GM18517 (cell line): ENCODE data around the gene LUC7L.
"Not testable (repeated sequence)": the region's sequence is repeated elsewhere in the genome, so short reads cannot be mapped to it uniquely, and the experiment has no call there.

Experiments used
- ATAC-seq: cut with Tn5 transposase; IDR thresholded peaks from one replicate; pipeline ENCODE4 v1.9.1; 2021; ENCODE audit warnings: mild to moderate bottlenecking, moderate library complexity; ENCODE audit not compliant: unreplicated experiment

LUC7L gene

DNA sequence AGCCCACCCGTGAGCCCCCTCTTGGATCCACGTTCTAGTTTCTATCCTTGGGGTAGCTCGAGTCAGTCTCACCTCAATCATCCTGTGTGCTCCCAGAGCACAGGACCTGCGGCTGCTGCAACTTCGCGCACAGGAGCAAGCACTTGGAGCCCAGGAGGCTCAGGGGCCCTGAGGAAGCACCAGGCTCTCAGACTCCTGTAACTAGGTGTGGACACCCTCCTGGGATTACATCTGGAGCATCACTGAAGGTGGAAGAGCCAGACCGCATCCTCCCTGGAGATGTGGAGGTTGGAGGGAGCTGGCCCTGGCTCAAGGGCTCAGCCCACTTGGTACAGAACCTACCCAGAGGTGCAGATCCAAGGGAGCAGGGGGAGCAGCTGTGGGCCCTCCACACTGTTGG lies 46.2 kb downstream of the LUC7L start:
- ATAC-seq = no peak

GRCh38 chr16:181565-182021 lies 47.7 kb downstream of the LUC7L start:
- no peak for ATAC-seq

GRCh38 chr16:180681-181564 lies 48.3 kb downstream of the LUC7L start:
- ATAC-seq = no peak

GRCh38 chr16:180101-180675 lies 49.1 kb downstream of the LUC7L start, which contains the start of gene HBQ1:
HBQ1 (plus strand) TSS chr16:180459; CDS start chr16:180487, 28 bp downstream.
- no peak for ATAC-seq

GRCh38 chr16:179211-180092 lies 49.8 kb downstream of the LUC7L start:
- ATAC-seq = no peak

DNA sequence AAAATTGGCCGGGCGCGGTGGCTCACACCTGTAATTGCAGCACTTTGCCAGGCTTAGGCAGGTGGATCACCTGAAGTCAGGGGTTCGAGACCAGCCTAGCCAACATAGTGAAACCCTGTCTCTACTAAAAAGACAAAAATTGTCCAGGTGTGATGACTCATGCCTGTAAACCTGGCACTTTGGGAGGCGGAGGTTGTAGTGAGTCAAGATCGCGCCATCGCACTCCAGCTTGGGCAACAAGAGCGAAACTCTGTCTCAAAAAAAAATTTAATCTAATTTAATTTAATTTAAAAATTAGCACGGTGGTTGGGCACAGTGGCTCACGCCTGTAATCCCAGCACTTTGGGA lies 50.6 kb downstream of the LUC7L start:
- no peak for ATAC-seq

DNA sequence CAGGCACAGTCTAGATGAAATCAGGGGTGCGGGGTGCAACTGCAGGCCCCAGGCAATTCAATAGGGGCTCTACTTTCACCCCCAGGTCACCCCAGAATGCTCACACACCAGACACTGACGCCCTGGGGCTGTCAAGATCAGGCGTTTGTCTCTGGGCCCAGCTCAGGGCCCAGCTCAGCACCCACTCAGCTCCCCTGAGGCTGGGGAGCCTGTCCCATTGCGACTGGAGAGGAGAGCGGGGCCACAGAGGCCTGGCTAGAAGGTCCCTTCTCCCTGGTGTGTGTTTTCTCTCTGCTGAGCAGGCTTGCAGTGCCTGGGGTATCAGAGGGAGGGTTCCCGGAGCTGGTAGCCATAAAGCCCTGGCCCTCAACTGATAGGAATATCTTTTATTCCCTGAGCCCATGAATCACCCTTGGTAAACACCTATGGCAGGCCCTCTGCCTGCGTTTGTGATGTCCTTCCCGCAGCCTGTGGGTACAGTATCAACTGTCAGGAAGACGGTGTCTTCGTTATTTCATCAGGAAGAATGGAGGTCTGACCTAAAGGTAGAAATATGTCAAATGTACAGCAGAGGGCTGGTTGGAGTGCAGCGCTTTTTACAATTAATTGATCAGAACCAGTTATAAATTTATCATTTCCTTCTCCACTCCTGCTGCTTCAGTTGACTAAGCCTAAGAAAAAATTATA lies 51.1 kb downstream of the LUC7L start:
- ATAC-seq = no peak

DNA sequence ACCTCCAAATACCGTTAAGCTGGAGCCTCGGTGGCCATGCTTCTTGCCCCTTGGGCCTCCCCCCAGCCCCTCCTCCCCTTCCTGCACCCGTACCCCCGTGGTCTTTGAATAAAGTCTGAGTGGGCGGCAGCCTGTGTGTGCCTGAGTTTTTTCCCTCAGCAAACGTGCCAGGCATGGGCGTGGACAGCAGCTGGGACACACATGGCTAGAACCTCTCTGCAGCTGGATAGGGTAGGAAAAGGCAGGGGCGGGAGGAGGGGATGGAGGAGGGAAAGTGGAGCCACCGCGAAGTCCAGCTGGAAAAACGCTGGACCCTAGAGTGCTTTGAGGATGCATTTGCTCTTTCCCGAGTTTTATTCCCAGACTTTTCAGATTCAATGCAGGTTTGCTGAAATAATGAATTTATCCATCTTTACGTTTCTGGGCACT lies 51.8 kb downstream of the LUC7L start:
- ATAC-seq = no peak

DNA sequence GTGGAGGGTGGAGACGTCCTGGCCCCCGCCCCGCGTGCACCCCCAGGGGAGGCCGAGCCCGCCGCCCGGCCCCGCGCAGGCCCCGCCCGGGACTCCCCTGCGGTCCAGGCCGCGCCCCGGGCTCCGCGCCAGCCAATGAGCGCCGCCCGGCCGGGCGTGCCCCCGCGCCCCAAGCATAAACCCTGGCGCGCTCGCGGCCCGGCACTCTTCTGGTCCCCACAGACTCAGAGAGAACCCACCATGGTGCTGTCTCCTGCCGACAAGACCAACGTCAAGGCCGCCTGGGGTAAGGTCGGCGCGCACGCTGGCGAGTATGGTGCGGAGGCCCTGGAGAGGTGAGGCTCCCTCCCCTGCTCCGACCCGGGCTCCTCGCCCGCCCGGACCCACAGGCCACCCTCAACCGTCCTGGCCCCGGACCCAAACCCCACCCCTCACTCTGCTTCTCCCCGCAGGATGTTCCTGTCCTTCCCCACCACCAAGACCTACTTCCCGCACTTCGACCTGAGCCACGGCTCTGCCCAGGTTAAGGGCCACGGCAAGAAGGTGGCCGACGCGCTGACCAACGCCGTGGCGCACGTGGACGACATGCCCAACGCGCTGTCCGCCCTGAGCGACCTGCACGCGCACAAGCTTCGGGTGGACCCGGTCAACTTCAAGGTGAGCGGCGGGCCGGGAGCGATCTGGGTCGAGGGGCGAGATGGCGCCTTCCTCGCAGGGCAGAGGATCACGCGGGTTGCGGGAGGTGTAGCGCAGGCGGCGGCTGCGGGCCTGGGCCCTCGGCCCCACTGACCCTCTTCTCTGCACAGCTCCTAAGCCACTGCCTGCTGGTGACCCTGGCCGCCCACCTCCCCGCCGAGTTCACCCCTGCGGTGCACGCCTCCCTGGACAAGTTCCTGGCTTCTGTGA lies 52.5 kb downstream of the LUC7L start, which contains the start of gene HBA1:
Gene HBA1, plus strand, starts transcription at position 204 of the 906 bp plus-strand sequence. Its CDS starts 37 bp downstream, at position 241.
- not testable (repeated sequence) for ATAC-seq

- ATAC-seq = not testable (repeated sequence)
These were observed 53.2 kb downstream of the LUC7L start for GRCh38 chr16:176006-176405.

DNA sequence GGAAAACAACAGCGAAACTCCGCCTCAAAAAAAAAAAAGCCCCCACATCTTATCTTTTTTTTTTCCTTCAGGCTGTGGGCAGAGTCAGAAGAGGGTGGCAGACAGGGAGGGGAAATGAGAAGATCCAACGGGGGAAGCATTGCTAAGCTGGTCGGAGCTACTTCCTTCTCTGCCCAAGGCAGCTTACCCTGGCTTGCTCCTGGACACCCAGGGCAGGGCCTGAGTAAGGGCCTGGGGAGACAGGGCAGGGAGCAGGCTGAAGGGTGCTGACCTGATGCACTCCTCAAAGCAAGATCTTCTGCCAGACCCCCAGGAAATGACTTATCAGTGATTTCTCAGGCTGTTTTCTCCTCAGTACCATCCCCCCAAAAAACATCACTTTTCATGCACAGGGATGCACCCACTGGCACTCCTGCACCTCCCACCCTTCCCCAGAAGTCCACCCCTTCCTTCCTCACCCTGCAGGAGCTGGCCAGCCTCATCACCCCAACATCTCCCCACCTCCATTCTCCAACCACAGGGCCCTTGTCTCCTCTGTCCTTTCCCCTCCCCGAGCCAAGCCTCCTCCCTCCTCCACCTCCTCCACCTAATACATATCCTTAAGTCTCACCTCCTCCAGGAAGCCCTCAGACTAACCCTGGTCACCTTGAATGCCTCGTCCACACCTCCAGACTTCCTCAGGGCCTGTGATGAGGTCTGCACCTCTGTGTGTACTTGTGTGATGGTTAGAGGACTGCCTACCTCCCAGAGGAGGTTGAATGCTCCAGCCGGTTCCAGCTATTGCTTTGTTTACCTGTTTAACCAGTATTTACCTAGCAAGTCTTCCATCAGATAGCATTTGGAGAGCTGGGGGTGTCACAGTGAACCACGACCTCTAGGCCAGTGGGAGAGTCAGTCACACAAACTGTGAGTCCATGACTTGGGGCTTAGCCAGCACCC lies 54.0 kb downstream of the LUC7L start:
- no peak for ATAC-seq

GRCh38 chr16:173928-174769 lies 55.1 kb downstream of the LUC7L start:
- not testable (repeated sequence) for ATAC-seq

GRCh38 chr16:173211-173854 lies 55.9 kb downstream of the LUC7L start:
- not testable (repeated sequence) for ATAC-seq

DNA sequence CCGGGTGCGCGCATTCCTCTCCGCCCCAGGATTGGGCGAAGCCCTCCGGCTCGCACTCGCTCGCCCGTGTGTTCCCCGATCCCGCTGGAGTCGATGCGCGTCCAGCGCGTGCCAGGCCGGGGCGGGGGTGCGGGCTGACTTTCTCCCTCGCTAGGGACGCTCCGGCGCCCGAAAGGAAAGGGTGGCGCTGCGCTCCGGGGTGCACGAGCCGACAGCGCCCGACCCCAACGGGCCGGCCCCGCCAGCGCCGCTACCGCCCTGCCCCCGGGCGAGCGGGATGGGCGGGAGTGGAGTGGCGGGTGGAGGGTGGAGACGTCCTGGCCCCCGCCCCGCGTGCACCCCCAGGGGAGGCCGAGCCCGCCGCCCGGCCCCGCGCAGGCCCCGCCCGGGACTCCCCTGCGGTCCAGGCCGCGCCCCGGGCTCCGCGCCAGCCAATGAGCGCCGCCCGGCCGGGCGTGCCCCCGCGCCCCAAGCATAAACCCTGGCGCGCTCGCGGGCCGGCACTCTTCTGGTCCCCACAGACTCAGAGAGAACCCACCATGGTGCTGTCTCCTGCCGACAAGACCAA lies 56.8 kb downstream of the LUC7L start, which contains the start of gene HBA2:
Gene HBA2, plus strand, starts transcription at position 503 of the 568 bp plus-strand sequence. Its CDS starts 37 bp downstream, at position 540.
- not testable (repeated sequence) for ATAC-seq

DNA sequence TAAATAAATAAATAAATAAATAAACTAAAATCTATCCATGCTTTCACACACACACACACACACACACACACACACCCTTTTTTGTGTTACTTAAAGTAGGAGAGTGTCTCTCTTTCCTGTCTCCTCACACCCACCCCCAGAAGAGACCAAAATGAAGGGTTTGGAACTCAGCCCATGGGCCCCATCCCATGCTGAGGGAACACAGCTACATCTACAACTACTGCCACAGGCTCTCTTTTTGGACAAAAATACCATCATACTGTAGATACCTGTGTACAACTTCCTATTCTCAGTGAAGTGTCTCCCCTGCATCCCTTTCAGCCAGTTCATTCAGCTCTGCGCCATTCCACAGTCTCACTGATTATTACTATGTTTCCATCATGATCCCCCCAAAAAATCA lies 58.5 kb downstream of the LUC7L start:
- no peak for ATAC-seq

DNA sequence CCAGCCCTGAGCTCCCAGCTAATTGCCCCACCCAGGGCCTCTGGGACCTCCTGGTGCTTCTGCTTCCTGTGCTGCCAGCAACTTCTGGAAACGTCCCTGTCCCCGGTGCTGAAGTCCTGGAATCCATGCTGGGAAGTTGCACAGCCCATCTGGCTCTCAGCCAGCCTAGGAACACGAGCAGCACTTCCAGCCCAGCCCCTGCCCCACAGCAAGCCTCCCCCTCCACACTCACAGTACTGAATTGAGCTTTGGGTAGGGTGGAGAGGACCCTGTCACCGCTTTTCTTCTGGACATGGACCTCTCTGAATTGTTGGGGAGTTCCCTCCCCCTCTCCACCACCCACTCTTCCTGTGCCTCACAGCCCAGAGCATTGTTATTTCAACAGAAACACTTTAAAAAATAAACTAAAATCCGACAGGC lies 59.2 kb downstream of the LUC7L start:
- ATAC-seq = not testable (repeated sequence)
